IPS-20b (cell line): Measurements from ENCODE around the gene KCNJ12.

Experiments
- H3K27ac ChIP-seq: one replicate; pipeline ENCODE4 v1.5.1; 2013; ENCODE audit warnings: low read length
- H3K27me3 ChIP-seq: 2 replicates; pipeline ENCODE4 v1.6.1; 2013; ENCODE audit warnings: mild to moderate bottlenecking, low read length, inconsistent platforms; ENCODE audit not compliant: insufficient read depth
- H3K36me3 ChIP-seq: 2 replicates; pipeline ENCODE4 v1.6.1; 2013; ENCODE audit warnings: low read depth, mild to moderate bottlenecking, inconsistent platforms, low read length, moderate library complexity; ENCODE audit not compliant: insufficient read depth
- H3K4me1 ChIP-seq: 2 replicates; pipeline ENCODE4 v1.6.1; 2013; ENCODE audit warnings: mild to moderate bottlenecking, control low read depth, inconsistent platforms, low read length, moderate library complexity; ENCODE audit not compliant: insufficient read depth
- H3K4me3 ChIP-seq: 2 replicates; pipeline ENCODE4 v1.5.1; 2013; ENCODE audit warnings: mild to moderate bottlenecking, low read length, inconsistent platforms
- H3K9ac ChIP-seq: 2 replicates; pipeline ENCODE4 v1.6.1; 2013; ENCODE audit warnings: low read depth, mild to moderate bottlenecking, inconsistent platforms, low read length, moderate library complexity
- H3K9me3 ChIP-seq: 2 replicates; pipeline ENCODE4 v1.6.1; 2013; ENCODE audit warnings: mild to moderate bottlenecking, low read depth, low read length, inconsistent platforms; ENCODE audit not compliant: insufficient read depth

Gene KCNJ12

GRCh38 chr17:21381076-21381706 is 5.0 kb downstream of the KCNJ12 start:
- no peak overlapping the region for H3K9ac ChIP-seq
- peaks cover 33% of the 10 kb centered on the region for H3K27me3 ChIP-seq
- H3K27ac ChIP-seq, result no peak overlapping the region

GRCh38 chr17:21382560-21383495 is 6.7 kb downstream of the KCNJ12 start:
- H3K27ac ChIP-seq, result no peak overlapping the region
- no peaks in the 10 kb centered on the region for H3K4me1 ChIP-seq
- H3K9me3 ChIP-seq, result no peaks in the 10 kb centered on the region
- H3K27me3 ChIP-seq, result peaks cover 16% of the 10 kb centered on the region
- H3K9ac ChIP-seq, result no peak overlapping the region
- H3K36me3 ChIP-seq, result no peaks in the 10 kb centered on the region
- H3K4me3 ChIP-seq, result no peak overlapping the region

More at GRCh38 chr17:21381076-21381706, 5.0 kb downstream of the KCNJ12 start:
- no peaks in the 10 kb centered on the region for H3K9me3 ChIP-seq
- H3K36me3 ChIP-seq, result no peaks in the 10 kb centered on the region
- H3K4me1 ChIP-seq, result peaks cover 3% of the 10 kb centered on the region; the same call in 1 of the 2 replicates
- no peak overlapping the region for H3K4me3 ChIP-seq

- Histone ChIP-seq H3K9ac (no peak overlapping the region), H3K4me3 (no peak overlapping the region), H3K27ac (no peak overlapping the region), H3K27me3 (no peaks in the 10 kb centered on the region), H3K4me1 (no peaks in the 10 kb centered on the region), H3K9me3 (no peaks in the 10 kb centered on the region), H3K36me3 (no peaks in the 10 kb centered on the region)
These were observed 9.2 kb downstream of the KCNJ12 start for GRCh38 chr17:21385281-21385845.

- Histone ChIP-seq H3K9ac (no peak overlapping the region), H3K9me3 (no peaks in the 10 kb centered on the region), H3K4me1 (no peaks in the 10 kb centered on the region), H3K4me3 (no peak overlapping the region), H3K27ac (no peak overlapping the region), H3K27me3 (no peaks in the 10 kb centered on the region), H3K36me3 (no peaks in the 10 kb centered on the region)
These were observed 11.5 kb downstream of the KCNJ12 start for GRCh38 chr17:21387616-21388015.

GRCh38 chr17:21388066-21388465 is 11.9 kb downstream of the KCNJ12 start:
- H3K27ac ChIP-seq, result no peak overlapping the region
- H3K4me3 ChIP-seq, result no peak overlapping the region
- no peaks in the 10 kb centered on the region for H3K4me1 ChIP-seq
- H3K9ac ChIP-seq, result no peak overlapping the region
- H3K36me3 ChIP-seq, result no peaks in the 10 kb centered on the region
- H3K9me3 ChIP-seq, result no peaks in the 10 kb centered on the region
- no peaks in the 10 kb centered on the region for H3K27me3 ChIP-seq

- H3K9me3 ChIP-seq, result no peaks in the 10 kb centered on the region
These were observed 12.8 kb downstream of the KCNJ12 start for GRCh38 chr17:21388944-21389343.

GRCh38 chr17:21389394-21389793 is 13.2 kb downstream of the KCNJ12 start:
- H3K27ac ChIP-seq, result no peak overlapping the region
- H3K4me1 ChIP-seq, result no peaks in the 10 kb centered on the region
- no peak overlapping the region for H3K9ac ChIP-seq
- H3K36me3 ChIP-seq, result no peaks in the 10 kb centered on the region
- no peak overlapping the region for H3K4me3 ChIP-seq
- no peaks in the 10 kb centered on the region for H3K27me3 ChIP-seq
- H3K9me3 ChIP-seq, result no peaks in the 10 kb centered on the region

More at GRCh38 chr17:21388944-21389343, 12.8 kb downstream of the KCNJ12 start:
- H3K27me3 ChIP-seq, result no peaks in the 10 kb centered on the region
- H3K9ac ChIP-seq, result no peak overlapping the region
- H3K4me3 ChIP-seq, result no peak overlapping the region
- H3K4me1 ChIP-seq, result no peaks in the 10 kb centered on the region
- H3K36me3 ChIP-seq, result no peaks in the 10 kb centered on the region
- H3K27ac ChIP-seq, result no peak overlapping the region

GRCh38 chr17:21390294-21390693 is 14.1 kb downstream of the KCNJ12 start:
- Histone ChIP-seq H3K4me3 (no peak overlapping the region), H3K36me3 (no peaks in the 10 kb centered on the region), H3K4me1 (no peaks in the 10 kb centered on the region), H3K9me3 (no peaks in the 10 kb centered on the region), H3K27ac (no peak overlapping the region), H3K9ac (no peak overlapping the region), H3K27me3 (no peaks in the 10 kb centered on the region)

- no peaks in the 10 kb centered on the region for H3K4me1 ChIP-seq
- H3K27ac ChIP-seq, result no peak overlapping the region
- no peaks in the 10 kb centered on the region for H3K9me3 ChIP-seq
These were observed 16.1 kb downstream of the KCNJ12 start for GRCh38 chr17:21392266-21392665.

GRCh38 chr17:21394265-21394664 is 18.1 kb downstream of the KCNJ12 start:
- no peaks in the 10 kb centered on the region for H3K9me3 ChIP-seq
- no peaks in the 10 kb centered on the region for H3K36me3 ChIP-seq
- H3K27me3 ChIP-seq, result no peaks in the 10 kb centered on the region
- H3K9ac ChIP-seq, result no peak overlapping the region
- H3K27ac ChIP-seq, result no peak overlapping the region
- H3K4me1 ChIP-seq, result no peaks in the 10 kb centered on the region
- H3K4me3 ChIP-seq, result no peak overlapping the region

More at GRCh38 chr17:21392266-21392665, 16.1 kb downstream of the KCNJ12 start:
- no peak overlapping the region for H3K4me3 ChIP-seq
- no peaks in the 10 kb centered on the region for H3K27me3 ChIP-seq
- H3K36me3 ChIP-seq, result no peaks in the 10 kb centered on the region
- no peak overlapping the region for H3K9ac ChIP-seq

- no peak overlapping the region for H3K27ac ChIP-seq
- H3K9ac ChIP-seq, result no peak overlapping the region
- no peaks in the 10 kb centered on the region for H3K4me1 ChIP-seq
- no peaks in the 10 kb centered on the region for H3K27me3 ChIP-seq
- no peaks in the 10 kb centered on the region for H3K36me3 ChIP-seq
- no peak overlapping the region for H3K4me3 ChIP-seq
- no peaks in the 10 kb centered on the region for H3K9me3 ChIP-seq
These were observed 19.6 kb downstream of the KCNJ12 start for GRCh38 chr17:21395764-21396163.
